Retinal pigment epithelial cell (primary cell): ENCODE measurements around the gene ACOX3.

ENCODE experiments used
- DNase-seq: peaks from one replicate; pipeline ENCODE4 v3.0.0-alpha.2; 2010; ENCODE audit warnings: low read depth
- H3K4me3 ChIP-seq: 2 replicates; pipeline ENCODE4 v1.5.1; 2011; ENCODE audit warnings: mild to moderate bottlenecking, low read length, control low read depth, moderate library complexity
- TF ChIP-seq, protein P1 (sequence below): conservative IDR thresholded peaks from 2 replicates; pipeline ENCODE4 v1.5.1; 2011; ENCODE audit warnings: low read depth, low read length, control low read depth, inconsistent platforms

ACOX3 gene

DNA sequence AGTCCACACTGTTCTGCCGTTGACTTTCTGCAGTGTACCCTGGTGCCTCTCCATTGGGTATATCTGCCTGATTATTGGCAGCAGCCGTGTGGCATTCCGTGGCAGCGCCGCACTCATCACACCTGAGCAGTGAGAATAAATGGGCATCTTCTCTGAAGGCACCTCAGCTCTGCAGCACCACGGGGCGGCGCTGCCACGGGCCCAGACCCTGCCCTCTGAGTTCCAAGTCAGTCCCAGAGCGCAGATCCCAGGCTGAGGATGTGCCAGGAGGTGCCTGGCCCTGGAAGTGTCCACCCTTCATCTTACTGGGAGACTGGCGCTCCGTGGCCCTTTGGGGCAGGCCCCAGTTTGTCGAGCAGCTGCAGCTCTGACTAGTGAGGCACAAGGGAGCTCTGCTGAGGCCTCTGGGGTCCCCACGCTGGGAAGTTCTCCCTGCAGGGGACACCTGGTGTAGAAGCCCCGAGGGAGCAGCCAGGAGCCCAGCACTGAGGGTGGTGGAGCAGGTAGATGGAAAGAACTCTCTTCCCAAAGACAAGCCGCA is 36.6 kb upstream of the ACOX3 start:
- no peak overlapping the region for H3K4me3 ChIP-seq
- TF ChIP-seq, protein P1, sequence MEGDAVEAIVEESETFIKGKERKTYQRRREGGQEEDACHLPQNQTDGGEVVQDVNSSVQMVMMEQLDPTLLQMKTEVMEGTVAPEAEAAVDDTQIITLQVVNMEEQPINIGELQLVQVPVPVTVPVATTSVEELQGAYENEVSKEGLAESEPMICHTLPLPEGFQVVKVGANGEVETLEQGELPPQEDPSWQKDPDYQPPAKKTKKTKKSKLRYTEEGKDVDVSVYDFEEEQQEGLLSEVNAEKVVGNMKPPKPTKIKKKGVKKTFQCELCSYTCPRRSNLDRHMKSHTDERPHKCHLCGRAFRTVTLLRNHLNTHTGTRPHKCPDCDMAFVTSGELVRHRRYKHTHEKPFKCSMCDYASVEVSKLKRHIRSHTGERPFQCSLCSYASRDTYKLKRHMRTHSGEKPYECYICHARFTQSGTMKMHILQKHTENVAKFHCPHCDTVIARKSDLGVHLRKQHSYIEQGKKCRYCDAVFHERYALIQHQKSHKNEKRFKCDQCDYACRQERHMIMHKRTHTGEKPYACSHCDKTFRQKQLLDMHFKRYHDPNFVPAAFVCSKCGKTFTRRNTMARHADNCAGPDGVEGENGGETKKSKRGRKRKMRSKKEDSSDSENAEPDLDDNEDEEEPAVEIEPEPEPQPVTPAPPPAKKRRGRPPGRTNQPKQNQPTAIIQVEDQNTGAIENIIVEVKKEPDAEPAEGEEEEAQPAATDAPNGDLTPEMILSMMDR, result no peak
- no peak for DNase-seq

DNA sequence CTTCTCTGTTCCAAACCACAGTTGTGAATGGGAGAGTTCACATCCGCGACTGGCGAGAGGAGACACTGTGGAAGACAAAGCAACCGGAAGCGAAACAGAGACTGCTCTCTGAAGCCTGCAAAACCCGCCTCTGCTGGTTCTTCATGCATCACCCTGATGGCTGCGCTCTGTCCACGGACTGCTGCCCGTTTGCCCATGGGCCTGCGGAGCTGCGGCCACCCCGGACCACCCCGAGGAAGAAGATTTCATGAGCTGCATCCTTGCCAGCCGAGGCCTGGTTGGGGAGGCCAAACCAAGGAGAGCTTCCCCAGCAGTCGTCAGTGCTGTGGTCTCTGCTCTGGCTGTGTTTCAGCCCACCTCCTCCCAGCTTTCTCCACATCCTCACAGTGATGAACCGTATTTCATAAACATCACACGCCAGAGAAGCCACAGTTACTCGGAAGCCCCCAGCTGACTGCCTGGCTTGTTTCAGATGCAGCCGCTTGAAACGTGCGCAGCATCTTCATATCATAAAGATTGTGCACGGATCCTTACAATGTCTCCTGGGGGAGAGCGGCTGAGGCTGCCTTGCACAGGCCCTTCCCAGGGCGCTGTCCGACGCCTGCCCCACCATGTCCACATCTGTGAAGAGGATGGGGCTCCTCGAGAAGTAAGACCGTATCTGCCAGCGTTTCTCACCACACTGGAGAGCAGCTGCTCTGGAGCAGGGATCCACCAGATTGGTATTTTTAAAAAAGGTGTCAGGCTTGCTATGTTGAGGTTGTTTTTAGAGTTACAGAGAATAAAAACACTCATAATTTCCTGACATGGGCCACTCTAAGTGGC is 35.4 kb upstream of the ACOX3 start:
- TF ChIP-seq, protein P1, result no peak
- no peak overlapping the region for H3K4me3 ChIP-seq
- DNase-seq, result no peak

DNA sequence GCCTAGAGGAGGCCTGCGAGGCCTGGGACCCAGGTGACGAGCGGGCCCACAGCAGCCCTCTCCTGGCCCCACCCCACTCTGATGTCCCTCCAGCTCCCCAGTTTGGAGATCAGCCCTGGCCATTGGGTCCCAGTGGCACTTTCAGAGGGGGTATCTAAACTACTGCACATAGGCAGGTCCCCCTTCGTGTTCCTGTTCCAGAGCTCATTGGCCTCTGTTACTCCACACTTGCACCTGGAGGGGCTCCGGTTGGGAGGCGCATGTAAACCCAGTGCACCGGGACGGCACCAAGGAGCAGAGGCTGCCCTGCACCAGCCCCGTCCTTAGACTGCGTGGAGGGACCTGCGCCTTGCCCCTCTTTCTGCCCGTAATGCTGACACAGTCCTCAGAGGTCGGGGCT is 34.3 kb upstream of the ACOX3 start:
- no peak overlapping the region for H3K4me3 ChIP-seq
- TF ChIP-seq, protein P1, result no peak
- DNase-seq, result no peak

DNA sequence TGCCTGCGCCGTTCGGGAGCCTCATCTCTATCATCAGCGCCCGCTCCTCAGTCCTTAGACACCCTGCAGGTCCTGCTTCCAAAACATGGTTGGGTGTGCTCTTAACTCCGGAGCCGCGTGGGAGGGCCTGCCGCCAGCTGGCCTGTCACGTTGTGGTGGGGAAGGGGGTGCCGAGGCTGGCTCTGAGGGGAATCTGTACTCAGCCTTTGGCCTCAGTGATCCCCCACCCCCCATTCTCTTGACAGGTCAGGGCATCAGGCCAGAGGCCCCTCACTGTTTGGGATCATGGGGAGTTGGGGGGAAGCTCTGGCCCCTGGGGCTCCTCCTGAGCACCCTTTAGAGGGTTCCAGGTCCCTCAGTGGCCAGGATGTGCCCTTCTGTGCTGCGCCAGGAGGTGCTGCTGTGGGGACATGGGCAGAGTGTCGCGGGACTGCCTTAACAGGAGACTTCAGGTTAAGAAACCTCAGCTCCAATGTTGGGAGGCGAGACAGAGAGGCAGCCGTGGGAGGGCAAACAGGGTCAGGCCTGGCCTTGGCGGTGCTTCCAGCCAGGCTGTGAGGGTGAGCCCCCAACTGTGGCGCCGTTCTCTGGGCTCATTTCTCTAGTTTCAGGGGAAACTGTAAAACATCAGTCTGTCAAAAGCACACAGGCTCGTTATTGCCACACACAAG is 33.5 kb upstream of the ACOX3 start:
- TF ChIP-seq, protein P1, result peak; percentile 1
- no peak for DNase-seq
- H3K4me3 ChIP-seq, result no peak overlapping the region

DNA sequence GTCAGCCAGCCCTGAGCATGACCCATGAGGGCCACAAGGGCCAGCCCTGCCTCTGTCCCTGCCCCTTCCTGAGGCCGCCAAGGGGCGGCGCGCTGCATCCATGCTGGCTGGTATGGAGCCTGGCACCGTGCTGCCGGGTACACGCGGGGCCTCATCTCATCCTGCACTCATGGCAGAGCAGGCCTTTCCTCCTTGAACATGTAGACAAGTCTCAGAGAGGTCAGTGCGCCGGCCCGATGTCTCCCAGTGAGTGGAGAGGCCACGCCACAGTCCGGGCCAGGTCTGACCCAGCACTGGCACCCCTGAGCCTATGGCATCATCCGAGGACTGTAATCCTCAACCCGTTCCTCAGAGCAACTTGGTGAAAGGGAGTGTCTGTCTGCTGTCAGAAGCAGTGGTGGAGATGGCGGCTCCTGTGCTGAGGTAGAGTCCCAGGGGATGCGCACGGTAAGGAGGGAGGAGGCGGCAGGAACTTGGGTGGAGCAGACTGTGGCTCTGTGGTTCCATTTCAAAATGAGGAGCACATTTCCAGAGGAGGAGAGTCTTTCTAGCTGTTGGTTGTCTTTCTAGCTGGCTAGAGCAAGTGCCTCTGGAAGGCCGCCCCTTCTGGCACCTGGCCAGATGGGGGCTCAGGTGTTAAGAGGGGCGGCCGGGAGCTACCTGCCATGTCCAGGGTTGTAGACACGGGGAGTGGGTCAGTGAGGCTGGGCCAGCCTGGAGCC is 32.8 kb upstream of the ACOX3 start:
- H3K4me3 ChIP-seq, result no peak overlapping the region
- TF ChIP-seq, protein P1, result no peak
- DNase-seq, result no peak

DNA sequence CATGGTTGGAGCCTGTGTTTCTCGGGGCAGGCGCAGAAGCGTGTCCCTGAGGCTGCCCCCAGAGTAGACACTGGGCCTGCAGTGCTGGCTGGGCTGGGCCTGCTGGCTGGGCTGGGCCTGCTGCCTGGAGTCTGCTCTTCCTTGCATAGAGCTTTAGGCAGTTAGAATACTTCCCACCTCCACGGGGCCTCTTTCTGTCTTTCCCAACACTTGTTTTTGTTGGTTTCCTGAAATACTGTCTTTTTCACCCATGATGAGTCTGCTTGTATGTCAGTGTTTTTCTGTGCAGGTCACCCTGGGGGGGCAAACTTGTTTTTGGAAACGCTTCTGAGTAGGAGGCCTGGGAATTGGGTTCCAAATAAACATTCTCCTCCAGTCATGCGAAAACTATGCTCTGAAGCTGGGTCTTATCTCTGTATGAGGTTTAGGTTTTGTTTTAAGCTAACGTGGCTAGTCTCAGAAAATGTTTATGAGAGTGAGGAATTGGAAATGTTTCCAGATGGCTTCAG is 32.2 kb upstream of the ACOX3 start:
- DNase-seq, result no peak
- TF ChIP-seq, protein P1, result no peak
- no peak overlapping the region for H3K4me3 ChIP-seq
